GM12875 (cell line): ENCODE measurements around the gene APMAP.
A peak's percentile ranks its signal among the peaks of the same experiment; 100 is the strongest.
"Not testable (repeated sequence)": the region's sequence is repeated elsewhere in the genome, so short reads cannot be mapped to it uniquely, and the experiment has no call there.

Experiments
- H3K4me3 ChIP-seq: one replicate; pipeline ENCODE4 v1.5.1; 2011; ENCODE audit warnings: low read depth, low read length, control low read depth
- TF ChIP-seq, protein P1 (sequence below): IDR thresholded peaks from 2 replicates; pipeline ENCODE4 v1.5.1; 2011; ENCODE audit warnings: low read depth, mild to moderate bottlenecking, control low read depth, inconsistent platforms, low read length, moderate library complexity, borderline replicate concordance; ENCODE audit not compliant: insufficient read depth

APMAP gene

DNA sequence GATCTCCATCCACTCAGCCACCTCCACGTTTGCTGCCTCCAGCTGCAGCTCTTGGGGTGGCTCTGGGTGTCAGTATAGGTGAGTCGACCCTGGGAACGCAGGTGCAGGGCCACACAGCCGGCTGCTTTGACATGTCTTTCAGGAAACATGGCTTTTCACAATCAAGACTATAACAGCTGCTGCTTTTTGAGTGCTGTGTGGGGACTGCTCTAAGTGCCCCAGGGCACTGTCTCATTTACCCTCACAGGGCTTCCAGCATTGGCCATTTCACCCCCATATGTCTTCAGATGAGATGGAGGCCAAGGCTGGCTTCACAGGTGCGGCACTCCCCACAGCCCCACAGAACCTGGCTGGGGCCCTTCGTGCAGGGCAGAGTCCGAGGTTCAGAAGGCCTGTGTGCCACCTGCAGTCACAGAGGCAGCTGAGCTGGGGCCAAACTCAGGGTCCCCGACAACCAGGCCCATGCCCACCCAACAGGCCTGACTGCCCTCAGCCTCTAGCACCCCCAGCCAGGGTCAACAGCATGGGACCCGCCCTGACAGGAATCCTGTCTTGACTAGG is 58.4 kb downstream of the APMAP start:
- no peak overlapping the region for H3K4me3 ChIP-seq
- TF ChIP-seq, protein P1, sequence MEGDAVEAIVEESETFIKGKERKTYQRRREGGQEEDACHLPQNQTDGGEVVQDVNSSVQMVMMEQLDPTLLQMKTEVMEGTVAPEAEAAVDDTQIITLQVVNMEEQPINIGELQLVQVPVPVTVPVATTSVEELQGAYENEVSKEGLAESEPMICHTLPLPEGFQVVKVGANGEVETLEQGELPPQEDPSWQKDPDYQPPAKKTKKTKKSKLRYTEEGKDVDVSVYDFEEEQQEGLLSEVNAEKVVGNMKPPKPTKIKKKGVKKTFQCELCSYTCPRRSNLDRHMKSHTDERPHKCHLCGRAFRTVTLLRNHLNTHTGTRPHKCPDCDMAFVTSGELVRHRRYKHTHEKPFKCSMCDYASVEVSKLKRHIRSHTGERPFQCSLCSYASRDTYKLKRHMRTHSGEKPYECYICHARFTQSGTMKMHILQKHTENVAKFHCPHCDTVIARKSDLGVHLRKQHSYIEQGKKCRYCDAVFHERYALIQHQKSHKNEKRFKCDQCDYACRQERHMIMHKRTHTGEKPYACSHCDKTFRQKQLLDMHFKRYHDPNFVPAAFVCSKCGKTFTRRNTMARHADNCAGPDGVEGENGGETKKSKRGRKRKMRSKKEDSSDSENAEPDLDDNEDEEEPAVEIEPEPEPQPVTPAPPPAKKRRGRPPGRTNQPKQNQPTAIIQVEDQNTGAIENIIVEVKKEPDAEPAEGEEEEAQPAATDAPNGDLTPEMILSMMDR = no peak

DNA sequence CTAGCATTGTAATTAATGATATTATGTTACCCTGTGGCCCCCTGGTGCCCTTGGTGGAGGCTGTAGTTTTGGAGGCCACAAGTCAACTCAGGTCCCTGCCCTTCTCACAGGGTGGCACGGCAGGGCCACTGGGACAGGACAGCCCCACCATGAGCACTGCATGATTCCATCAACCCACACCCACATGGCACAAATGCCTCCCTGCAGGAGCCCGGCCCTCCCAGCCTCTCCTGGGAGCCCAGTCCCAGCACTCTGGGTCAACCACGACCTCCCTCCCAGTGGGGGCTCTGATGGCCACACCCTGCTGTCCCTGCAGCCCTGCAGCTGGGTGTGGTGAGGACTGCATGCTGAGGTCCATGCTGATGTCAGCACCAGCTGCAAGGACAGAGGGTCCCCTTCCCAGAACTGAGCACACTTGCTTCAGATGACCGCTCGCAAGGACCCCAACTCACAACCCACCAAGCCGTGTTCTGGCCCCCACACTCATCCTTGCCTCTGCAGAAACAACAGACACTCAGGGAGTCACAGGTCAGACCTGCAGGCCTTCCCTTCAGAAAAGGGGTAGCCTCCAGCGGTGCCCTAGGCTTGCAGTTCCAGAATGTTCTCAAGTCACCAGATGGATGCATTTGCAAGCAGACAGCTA is 59.2 kb downstream of the APMAP start:
- TF ChIP-seq, protein P1 = no peak
- H3K4me3 ChIP-seq = no peak overlapping the region

DNA sequence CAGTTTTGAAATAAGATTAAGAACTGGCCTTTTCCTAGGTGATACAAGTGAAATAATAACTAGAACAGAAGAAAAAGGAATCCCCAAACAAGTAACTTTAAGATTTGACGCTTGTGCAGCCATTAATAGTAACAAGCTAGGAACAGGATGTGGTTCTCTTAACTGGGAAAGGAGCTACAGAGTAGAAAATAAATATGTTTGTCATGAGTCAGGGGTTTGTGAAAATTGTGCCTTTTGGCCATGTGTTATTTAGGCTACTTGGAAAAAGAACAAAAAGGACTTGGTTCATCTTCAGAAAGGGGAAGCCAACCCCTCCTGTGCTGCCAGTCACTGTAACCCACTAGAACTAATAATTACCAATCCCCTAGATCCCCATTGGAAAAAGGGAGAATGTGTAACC is 60.7 kb downstream of the APMAP start:
- H3K4me3 ChIP-seq = not testable (repeated sequence)

DNA sequence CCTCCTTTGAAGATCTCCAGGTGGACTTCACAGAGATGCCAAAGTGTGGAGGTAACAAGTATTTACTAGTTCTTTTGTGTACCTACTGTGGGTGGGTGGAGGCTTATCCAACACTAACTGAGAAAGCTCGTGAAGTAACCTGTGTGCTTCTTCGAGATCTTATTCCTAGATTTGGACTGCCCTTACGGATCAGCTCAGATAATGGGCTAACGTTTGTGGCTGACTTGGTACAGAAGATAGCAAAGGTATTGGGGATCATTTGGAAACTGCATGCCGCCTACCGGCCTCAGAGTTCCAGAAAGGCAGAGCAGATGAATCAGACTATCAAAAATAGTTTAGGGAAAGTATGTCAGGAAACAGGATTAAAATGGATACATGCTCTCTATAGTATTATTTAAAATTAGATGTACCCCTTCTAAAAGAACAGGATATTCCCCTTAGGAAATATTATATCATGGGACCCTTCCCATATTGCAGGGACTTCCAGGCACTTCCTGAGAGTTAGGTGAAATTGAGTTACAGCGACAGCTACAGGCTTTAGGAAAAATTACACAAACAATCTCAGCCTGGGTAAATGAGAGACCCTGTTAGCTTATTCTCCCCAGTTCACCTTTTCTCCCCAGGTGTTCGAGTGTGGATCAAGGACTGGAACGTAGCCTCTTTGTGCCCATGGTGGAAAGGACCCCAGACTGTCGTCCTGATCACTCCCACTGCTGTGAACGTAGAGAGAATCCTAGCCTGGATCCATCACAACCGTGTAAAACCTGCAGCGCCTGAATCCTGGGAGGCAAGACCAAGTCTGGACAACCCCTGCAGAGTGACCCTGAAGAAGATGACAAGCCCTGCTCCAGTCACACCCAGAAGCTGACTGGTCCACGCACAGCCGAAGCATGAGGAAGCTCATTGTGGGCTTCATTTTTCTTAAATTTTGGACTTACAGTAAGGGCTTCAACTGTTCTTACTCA is 61.5 kb downstream of the APMAP start:
- TF ChIP-seq, protein P1 = 0 out of 2 replicates have a peak, but pooled peaks have one; percentile 7
- H3K4me3 ChIP-seq = not testable (repeated sequence)

DNA sequence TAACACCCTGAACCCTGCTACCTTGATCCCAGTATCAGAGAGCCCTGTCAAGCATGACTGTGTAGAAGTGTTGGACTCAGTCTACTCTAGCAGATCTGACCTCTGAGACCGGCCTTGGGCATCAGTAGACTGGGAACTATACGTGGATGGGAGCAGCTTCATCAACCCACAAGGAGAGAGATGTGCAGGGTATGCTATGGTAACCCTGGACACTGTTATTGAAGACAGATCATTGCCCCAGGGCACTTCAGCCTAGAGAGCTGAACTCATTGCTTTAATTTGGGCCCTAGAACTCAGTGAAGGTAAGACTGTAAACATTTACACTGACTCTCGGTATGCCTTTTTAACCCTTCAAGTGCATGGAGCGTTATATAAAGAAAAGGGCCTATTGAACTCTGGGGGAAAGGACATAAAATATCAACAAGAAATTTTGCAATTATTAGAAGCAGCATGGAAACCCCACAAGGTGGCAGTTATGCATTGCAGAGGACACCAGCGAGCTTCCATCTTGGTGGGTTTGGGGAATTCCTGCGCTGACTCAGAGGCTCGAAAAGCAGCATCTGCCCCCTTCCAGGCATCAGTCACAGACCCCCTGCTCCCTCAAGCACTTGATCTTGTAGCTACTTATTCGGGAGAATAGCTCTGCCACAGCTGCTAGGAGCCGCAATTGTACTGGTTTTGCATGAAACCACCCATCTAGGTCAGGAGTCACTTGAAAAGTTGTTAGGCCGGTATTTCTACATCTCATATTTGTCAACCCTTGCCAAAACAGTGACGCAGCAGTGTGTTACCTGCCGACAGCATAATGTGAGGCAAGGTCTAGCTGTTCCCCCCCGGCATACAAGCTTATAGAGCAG is 62.5 kb downstream of the APMAP start:
- not testable (repeated sequence) for H3K4me3 ChIP-seq

DNA sequence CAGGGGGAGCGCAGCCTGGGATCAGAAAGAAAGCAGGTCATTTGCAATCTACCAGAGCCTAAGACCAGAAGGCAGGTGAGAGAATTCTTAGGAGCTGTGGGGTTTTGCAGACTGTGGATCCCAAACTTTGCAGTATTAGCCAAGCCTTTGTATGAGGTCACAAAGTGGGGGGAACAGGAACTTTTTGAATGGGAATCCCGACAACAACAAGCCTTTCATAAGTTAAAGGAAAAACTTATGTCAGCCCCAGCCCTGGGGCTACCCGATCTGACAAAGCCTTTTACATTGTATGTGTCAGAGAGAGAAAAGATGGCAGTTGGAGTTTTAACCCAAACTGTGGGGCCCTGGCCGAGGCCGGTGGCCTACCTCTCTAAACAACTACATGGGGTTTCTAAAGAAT is 63.3 kb downstream of the APMAP start:
- not testable (repeated sequence) for H3K4me3 ChIP-seq

DNA sequence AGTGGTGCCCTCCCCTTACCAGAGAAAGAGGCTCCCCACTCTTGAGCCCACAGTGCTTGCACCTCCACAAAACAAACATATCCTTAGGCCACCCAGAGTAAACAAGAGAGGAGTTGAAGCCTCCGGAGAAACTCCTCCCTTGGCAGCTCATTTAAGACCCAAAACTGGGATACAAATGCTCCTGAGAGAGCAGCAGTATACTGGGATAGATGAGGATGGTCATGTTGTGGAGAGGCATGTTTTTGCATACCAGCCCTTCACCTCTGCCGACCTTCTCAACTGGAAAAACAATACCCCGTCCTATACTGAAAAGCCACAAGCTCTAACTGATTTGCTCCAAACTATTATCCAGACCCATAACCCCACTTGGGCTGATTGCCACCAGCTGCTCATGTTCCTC is 71.8 kb downstream of the APMAP start:
- not testable (repeated sequence) for H3K4me3 ChIP-seq

DNA sequence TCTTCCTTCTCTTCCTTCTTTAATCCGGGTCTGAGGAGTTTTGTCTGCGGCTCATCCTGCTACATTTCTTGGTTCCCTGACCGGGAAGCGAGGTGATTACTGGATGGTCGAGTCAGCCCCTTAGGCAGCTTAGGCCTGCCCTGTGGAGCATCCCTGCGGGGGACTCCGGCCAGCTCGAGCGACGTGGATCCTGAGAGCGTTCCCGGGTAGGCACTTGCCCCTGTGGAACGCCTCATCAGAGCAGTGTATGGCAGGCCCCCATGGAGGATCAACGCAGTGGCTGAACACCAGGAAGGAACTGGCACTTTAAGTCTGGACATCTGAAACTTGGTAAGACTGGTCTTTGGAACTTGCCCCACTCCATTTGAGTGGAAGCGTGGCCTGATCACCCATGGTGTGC is 72.9 kb downstream of the APMAP start:
- not testable (repeated sequence) for H3K4me3 ChIP-seq

DNA sequence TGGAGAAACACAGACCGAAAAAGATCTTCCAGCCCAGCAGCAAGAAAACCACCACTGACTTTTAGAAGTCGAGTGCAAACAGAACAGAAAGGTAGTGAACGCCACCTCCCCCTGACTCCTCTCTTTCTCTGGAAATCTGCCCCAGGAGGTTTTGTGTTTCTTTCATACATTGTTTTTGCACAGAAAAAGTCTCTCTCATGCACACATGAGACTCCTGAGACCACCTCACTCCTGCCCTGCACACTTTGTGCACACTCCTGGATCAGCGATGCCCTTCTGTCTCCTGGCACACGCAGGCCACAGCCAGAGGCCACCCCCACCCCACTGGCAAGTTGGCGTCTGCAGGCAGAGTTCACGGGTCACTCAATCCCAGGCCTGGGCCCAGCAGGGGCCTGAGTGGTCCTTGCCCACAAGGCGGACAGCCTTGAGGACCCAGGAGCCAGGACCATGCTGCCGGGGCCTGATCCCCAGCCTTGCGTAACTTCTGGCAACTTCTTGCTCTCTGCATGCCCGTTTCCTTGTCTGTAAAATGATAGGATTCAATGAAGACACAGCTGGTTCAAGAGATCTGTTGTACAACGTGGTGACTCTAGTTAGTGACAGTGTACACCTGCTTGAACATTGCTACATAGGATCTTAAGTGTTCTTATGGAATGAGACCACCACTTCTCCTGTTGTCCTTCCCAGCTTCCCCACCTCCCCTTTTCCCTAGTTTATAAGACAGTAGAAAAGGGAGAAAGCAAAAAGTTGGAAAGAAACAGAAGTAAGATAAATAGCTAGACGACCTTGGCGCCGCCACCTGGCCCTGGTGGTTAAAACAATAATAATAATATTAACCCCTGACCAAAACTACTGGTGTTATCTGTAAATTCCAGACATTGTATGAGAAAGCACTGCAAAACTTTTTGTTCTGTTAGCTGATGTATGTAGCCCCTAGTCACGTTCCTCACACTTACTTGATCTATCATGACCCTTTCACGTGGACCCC is 73.7 kb downstream of the APMAP start:
- TF ChIP-seq, protein P1 = no peak
- H3K4me3 ChIP-seq = no peak overlapping the region
